GM18858 (cell line): Measurements from ENCODE around the gene TP73.

Experiments
- ATAC-seq: cut with Tn5 transposase; IDR thresholded peaks from one replicate; pipeline ENCODE4 v1.9.1; 2021; ENCODE audit not compliant: unreplicated experiment

Gene TP73

DNA sequence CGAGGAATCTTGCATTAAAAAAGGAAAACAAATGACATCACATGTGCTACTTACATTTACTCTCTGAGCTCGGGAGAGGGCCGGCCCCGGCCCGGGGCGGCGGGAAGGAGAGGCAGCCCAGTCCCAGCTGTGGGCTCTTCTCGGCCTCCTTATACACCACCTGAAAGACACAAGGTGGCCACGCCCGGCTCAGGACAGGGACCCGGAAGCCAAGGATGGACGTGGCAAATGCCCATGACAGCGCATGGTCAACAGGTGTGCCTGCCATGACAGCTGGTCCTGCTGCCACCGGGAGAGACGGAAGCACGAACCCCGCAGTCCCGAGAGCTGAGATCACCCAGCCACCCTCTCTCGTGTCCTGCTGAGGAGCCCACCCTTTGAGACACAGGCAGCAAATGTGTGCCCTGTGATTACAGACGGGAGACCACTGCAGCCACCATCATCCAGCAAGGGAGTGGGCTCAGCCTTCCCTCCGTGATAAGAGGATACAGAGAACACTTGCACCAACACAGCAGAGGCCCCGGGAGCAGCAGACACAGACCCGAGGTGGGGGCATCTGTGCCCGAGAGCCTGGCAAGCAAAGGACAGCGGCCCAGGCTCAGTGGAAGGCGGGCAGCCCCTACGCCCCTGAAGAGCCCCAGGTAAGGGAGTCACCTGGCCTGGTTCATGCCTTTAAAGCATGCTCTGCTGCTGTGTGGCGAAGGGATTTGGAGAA, 18.8 kb upstream of the TP73 start:
- ATAC-seq, result no peak

GRCh38 chr1:3634059-3634800, 18.1 kb upstream of the TP73 start:
- no peak for ATAC-seq

DNA sequence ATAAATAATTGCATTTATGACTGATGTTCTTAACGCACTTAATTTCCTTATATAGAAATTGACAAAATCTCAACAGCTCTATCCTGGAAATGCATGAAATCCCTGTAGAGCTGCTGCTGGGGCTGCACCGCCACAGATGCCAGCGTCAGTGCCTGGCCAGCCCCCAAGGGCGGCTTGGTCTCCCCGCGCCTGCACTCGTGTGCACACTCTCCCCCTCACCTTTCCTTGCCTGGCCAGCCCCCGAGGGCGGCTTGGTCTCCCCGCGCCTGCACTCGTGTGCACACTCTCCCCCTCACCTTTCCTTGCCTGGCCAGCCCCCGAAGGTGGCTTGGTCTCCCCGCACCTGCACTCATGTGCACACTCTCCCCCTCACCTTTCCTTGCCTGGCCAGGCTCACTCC, 16.2 kb upstream of the TP73 start:
- no peak for ATAC-seq

DNA sequence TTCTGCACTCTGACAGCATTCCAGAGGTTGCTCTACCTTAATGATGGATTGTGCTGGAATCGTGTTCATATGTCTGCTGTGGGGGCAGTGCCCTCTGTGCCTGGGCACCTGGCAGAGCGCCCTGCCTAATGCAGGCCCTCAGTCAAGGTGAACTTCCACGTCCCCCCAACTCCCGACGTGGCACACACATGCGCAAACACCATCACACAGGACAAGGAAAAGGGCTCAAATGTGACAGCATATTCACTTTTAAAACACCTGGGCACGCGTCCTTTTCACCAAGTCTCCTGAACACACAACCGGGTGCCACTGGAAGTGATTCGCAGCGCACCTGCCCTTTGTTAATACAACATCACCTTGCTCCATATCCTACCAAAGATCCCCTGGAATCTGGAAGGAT, 15.8 kb upstream of the TP73 start:
- ATAC-seq, result no peak

DNA sequence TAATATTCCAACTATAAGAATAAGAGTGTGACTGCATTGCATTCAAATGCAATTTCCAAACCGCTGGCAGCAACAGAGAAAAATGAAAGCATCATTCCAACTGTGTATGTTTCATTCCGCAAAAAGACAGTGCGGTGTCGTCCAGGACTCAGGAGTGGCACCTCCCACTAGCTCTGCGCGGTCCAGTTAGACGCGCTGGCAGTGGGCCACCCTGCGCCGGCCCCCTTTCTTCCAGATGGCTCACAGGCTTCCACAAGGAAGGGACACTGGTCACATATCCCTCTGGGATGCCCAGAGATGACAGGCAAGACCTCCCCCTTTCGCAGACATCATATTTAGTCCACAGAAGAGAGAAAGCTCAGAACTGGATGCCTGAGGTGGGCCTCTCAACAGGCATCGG, 14.3 kb upstream of the TP73 start:
- no peak for ATAC-seq

DNA sequence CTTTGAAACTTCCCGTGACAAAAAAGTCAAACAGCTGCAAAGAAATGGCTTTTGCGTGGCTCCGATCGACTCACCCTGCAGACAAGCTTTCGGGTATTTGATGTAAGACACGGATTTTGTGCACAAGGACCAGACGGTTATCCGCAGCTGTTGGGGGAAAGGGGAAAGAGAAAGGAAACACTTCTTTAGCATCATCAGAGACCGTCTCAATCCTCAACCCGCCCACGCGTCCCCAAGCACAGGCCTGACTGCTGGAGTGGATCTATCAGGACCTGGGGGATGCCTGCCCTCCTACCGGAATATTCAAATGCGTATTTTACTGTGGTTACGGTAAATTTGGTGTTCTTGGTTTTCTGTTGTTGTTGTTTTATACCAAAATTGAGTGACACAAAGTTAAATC, 13.6 kb upstream of the TP73 start:
- no peak for ATAC-seq

GRCh38 chr1:3639397-3639911, 12.9 kb upstream of the TP73 start:
- no peak for ATAC-seq

GRCh38 chr1:3640121-3640837, 12.0 kb upstream of the TP73 start:
- no peak for ATAC-seq

GRCh38 chr1:3641046-3641760, 11.1 kb upstream of the TP73 start:
- ATAC-seq, result no peak

GRCh38 chr1:3641816-3642215, 10.5 kb upstream of the TP73 start:
- ATAC-seq, result no peak

- ATAC-seq, result no peak
Observed at GRCh38 chr1:3642919-3643675, 9.2 kb upstream of the TP73 start.

GRCh38 chr1:3644273-3644672, 8.0 kb upstream of the TP73 start:
- no peak for ATAC-seq

DNA sequence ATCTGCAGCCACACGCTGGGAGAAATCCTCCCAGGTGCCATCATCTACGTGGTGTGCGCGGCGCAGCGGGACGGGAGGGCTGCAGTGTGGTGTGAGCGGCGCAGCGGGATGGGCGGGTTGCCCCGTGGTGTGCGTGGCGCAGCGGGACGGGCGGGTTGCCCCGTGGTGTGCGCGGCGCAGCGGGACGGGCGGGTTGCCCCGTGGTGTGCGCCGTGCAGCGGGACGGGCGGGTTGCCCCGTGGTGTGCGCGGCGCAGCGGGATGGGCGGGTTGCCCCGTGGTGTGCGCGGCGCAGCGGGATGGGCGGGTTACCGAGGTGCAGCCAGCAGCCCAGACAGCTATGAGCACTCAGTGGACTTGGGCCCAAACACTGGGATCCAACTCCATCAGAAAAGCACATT, 7.1 kb upstream of the TP73 start:
- ATAC-seq, result no peak

DNA sequence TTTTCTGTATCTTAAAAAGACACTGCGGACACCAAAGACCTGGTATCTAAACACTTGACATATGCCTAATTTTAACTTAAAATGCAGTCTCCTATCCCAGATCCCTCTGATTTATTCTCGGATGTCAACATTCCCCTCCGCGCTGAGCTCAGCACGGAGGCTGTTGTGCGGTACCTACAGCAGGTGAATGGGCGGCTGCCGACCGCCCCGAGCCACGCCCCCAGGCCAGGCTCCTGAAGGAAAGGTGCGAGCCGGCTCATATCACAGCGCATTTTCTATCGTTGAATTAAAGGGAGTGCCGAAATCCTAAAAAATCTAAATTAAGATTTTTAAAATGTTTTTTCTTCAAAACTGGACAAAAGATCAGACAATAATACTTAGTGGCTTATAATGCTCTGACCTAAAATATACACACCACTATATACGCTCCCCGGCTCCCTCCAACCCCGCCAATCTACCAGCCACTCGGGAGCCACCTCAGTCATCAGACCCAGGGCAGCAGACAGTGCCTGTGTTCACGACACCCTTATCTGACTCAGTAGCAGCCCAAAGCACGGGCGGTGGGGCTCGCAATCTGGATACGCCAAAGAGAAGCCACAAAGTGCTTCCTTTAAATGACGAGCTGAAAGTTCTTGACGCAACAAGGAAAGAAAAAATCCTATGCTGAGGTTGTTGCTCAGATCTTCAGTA, 6.5 kb upstream of the TP73 start:
- ATAC-seq, result no peak

GRCh38 chr1:3646596-3646995, 5.7 kb upstream of the TP73 start:
- ATAC-seq, result no peak

DNA sequence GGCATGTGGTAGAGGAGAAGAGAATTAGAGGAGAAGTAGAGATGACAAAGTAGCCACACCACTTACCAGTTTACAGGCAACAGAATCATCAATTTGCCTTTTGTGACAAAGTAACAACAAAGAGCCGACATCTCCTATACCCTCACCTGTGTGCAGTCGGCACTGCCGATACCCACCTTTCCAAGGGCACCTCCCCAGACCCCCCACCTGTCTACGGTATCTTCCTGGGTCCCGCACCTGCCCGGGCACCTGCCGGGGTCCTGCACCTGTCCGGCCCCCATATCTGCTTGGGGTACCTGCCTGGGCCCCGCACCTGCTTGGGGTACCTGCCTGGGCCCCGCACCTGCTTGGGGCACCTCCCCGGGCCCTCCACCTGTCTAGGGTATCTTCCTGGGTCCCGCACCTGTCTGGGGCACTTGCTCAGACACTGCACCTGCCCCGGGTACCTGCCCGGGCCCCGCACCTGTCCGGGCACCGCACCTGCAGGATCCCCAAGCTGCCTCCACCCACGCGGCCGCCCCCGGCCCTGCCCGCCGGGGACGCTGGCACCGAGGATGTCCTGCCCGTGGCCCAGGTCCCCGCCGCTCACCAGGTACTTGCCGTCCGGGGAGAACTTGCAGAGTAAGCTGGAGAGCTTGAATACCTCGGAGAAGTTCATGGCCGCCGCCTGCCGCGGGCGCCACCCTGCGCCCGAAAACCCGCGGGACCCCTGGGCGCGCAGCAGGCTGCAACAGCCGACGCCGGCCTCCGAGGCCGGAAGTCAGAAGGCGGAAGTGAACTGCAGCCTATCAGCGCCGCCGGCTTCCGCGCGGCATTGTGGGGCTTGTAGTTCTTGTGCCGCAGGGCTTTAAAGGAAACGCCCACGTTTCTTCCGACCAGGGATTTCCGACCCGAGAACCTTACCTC, 2.7 kb upstream of the TP73 start, which contains the start of gene WRAP73:
TSS of gene WRAP73 (minus strand) at position 762 of the 906 bp plus-strand sequence. CDS start at position 658, 104 bp downstream.
- peak; percentile 85 for ATAC-seq

DNA sequence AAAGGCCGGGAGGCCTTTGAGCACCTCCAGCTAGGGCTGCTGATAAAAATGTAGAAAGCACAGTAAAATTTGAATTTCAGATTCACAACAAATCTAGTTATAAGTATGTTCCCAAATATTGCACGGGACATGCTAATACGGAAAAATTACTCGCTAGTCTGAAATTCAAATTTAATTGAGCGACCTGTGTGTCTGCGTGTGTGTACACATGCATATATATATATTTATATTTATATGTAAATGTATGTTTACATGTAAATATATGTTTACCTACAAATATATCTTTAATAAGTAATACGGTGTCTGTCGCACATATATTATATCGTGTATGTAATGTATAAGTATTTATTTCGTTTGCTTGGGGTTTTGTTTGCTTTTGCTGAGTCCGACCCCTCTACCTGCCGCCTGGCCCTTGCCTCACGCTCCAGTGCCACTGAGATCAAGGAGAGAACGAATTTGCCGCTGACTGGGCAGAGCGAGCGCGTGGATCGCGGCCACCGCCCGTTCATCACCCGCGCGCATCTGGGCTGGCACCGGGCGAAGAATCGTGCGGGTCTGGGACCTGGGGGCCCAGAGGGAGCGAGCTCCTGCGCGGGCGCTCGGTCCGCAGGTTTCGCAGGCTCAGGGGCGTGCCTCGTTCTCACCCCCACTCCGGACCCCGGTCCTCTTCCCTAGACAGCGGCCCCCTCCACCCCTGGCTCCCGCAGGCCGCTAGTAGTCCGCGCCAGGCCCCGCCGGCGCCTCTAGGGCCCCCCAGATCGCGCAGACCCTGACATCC, 1.9 kb upstream of the TP73 start:
- ATAC-seq, result no peak
